GM23338 (cell line): ENCODE data around the gene SLC39A11. TPM values are rescaled to one million over a fixed set of nuclear protein-coding genes. Genes with fewer than 3 reads are reported as not detected.

ENCODE experiments used
- ATAC-seq: fragments of 200-7000 bp; cut with Tn5 transposase; 3 replicates; pipeline ENCODE4 v1.9.1; 2020
- DNase-seq: peaks from one replicate; pipeline ENCODE4 v3.0.0-alpha.2; 2015; ENCODE audit warnings: low spot score
- H2AFZ ChIP-seq: fragments of 200-600 bp; sonication (generic); 2 replicates; pipeline ENCODE4 v1.8.0; 2016; ENCODE audit warnings: antibody characterized with exemption, mild to moderate bottlenecking, moderate library complexity
- H3F3A ChIP-seq: fragments of 200-600 bp; sonication (generic); replicated peaks from 2 replicates; pipeline ENCODE4 v1.8.0; 2017; ENCODE audit warnings: antibody characterized with exemption, mixed run types, low read depth
- H3K27ac ChIP-seq: fragments of 200-600 bp; sonication (generic); 2 replicates; pipeline ENCODE4 v1.6.1; 2016; ENCODE audit warnings: low read depth
- H3K27me3 ChIP-seq: fragments of 200-600 bp; sonication (generic); 2 replicates; pipeline ENCODE4 v1.8.0; 2016; ENCODE audit warnings: mild to moderate bottlenecking, mixed run types, moderate library complexity; ENCODE audit not compliant: insufficient read depth
- H3K36me3 ChIP-seq: fragments of 200-600 bp; sonication (generic); 2 replicates; pipeline ENCODE4 v1.8.0; 2016; ENCODE audit warnings: mild to moderate bottlenecking; ENCODE audit not compliant: insufficient read depth
- H3K4me1 ChIP-seq: fragments of 200-600 bp; sonication (generic); 2 replicates; pipeline ENCODE4 v1.8.0; 2016; ENCODE audit warnings: mild to moderate bottlenecking, moderate library complexity; ENCODE audit not compliant: insufficient read depth
- H3K4me2 ChIP-seq: fragments of 200-600 bp; sonication (generic); 2 replicates; pipeline ENCODE4 v1.7.1; 2017; ENCODE audit warnings: mixed run types
- H3K4me3 ChIP-seq: fragments of 200-600 bp; sonication (generic); 2 replicates; pipeline ENCODE4 v1.6.1; 2016; ENCODE audit warnings: mixed run types
- H3K79me2 ChIP-seq: fragments of 200-600 bp; sonication (generic); replicated peaks from 2 replicates; pipeline ENCODE4 v1.8.0; 2017; ENCODE audit warnings: mild to moderate bottlenecking; ENCODE audit not compliant: insufficient read depth
- H3K9me2 ChIP-seq: fragments of 200-600 bp; sonication (generic); 2 replicates; pipeline ENCODE4 v1.8.0; 2017; ENCODE audit not compliant: insufficient read depth
- H4K20me1 ChIP-seq: fragments of 200-600 bp; sonication (generic); replicated peaks from 2 replicates; pipeline ENCODE4 v1.8.0; 2017; ENCODE audit warnings: mild to moderate bottlenecking; ENCODE audit not compliant: insufficient read depth
- H3K27ac Mint-ChIP-seq: 2 replicates; pipeline ENCODE4 v1.8.0; 2020; ENCODE audit warnings: inconsistent platforms, mild to moderate bottlenecking, moderate library complexity, mixed read lengths
- H3K27me3 Mint-ChIP-seq: 3 replicates; pipeline ENCODE4 v1.8.0; 2022; ENCODE audit warnings: low read depth, mild to moderate bottlenecking, moderate library complexity, mixed read lengths, inconsistent platforms; ENCODE audit not compliant: insufficient read depth, poor library complexity
- H3K36me3 Mint-ChIP-seq: 3 replicates; pipeline ENCODE4 v1.8.0; 2021; ENCODE audit warnings: low read depth, mild to moderate bottlenecking, inconsistent platforms, moderate library complexity, mixed read lengths
- H3K4me1 Mint-ChIP-seq: 3 replicates; pipeline ENCODE4 v1.8.0; 2020; ENCODE audit warnings: mild to moderate bottlenecking, inconsistent platforms, mixed read lengths
- H3K4me3 Mint-ChIP-seq: 3 replicates; pipeline ENCODE4 v1.8.0; 2021; ENCODE audit warnings: moderate library complexity, mild to moderate bottlenecking, inconsistent platforms, mixed read lengths
- H3K9me3 Mint-ChIP-seq: 3 replicates; pipeline ENCODE4 v1.8.0; 2020; ENCODE audit warnings: moderate library complexity, mild to moderate bottlenecking, inconsistent platforms, mixed read lengths
- CREB1 ChIP-seq: fragments of 250-450 bp; sonication (Bioruptor Pico); IDR thresholded peaks from 2 replicates; pipeline ENCODE4 v1.5.0; 2020; ENCODE audit warnings: low read depth, mild to moderate bottlenecking, moderate library complexity
- EZH2phosphoT487 ChIP-seq: fragments of 200-600 bp; sonication (generic); IDR thresholded peaks from one replicate; pipeline ENCODE4 v1.8.1; 2018; ENCODE audit warnings: antibody characterized with exemption; ENCODE audit not compliant: unreplicated experiment
- JUNB ChIP-seq: IDR thresholded peaks from one replicate; pipeline ENCODE4 v1.6.1; 2016; ENCODE audit warnings: antibody characterized with exemption; ENCODE audit not compliant: unreplicated experiment
- NANOG ChIP-seq: IDR thresholded peaks from 2 replicates; pipeline ENCODE4 v1.6.1; 2016; ENCODE audit warnings: antibody characterized with exemption, borderline replicate concordance
- ZNF114 ChIP-seq: fragments of 250-450 bp; sonication (Bioruptor Pico); IDR thresholded peaks from 2 replicates; pipeline ENCODE4 v1.5.0; 2020; ENCODE audit warnings: mild to moderate bottlenecking, moderate library complexity
- polyA plus RNA-seq: library from polyadenylated mRNA; unstranded; fragments of >200 nt; fragmentation: Nextera tagmentation; extraction: Ambion mirVana; gene quantifications from 2 replicates; pipeline ENCODE4 v1.2.1, GENCODE V29; 2016
- total RNA-seq: library from RNA; depleted of rRNA; stranded (reverse); fragments of >200 nt; shearing (Covaris generic); gene quantifications from 2 replicates; pipeline ENCODE4 v1.2.3, GENCODE V29; 2014
- TF ChIP-seq, protein P1 (sequence below): IDR thresholded peaks from 2 replicates; pipeline ENCODE4 v1.6.1; 2016; ENCODE audit warnings: antibody characterized with exemption
- TF ChIP-seq, protein P2 (sequence below): IDR thresholded peaks from one replicate; pipeline ENCODE4 v1.6.1; 2018; ENCODE audit warnings: antibody characterized with exemption; ENCODE audit not compliant: unreplicated experiment
- TF ChIP-seq, protein P3 (sequence below), 2 experiments: fragments of 200-600 bp in 1 of 2; sonication (generic) in 1 of 2; conservative IDR thresholded peaks; 2 replicates each; pipeline versions ENCODE4 v1.5.1 to v1.6.1; 2016 to 2017; ENCODE audit warnings: antibody characterized with exemption in 2 of 2, low read depth in 2 of 2, mild to moderate bottlenecking in 2 of 2, moderate library complexity in 1 of 2

Gene SLC39A11
- total and polyA plus RNA-seq, 2 experiments from 2014 or later: 10.8 to 18.1 TPM

DNA sequence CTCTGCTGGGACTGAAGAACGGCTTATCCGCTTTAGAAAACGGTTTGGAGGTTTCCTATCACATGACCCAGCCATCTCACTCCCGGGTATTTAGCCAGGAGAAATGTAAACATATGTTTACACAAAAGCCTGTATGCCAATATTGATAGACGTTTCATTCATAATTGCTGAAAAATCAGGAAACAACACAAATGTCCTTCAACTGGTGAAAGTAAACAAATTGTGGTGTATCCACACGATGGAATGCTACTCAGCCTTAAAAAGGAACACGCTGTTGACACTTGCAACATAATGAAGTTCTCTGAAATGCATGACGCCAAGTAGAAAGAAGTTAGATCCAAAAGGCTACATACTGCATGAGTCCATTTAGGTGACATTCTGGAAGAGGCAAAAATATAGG lies 157.6 kb downstream of the SLC39A11 start (continued):
- TF ChIP-seq, protein P1, sequence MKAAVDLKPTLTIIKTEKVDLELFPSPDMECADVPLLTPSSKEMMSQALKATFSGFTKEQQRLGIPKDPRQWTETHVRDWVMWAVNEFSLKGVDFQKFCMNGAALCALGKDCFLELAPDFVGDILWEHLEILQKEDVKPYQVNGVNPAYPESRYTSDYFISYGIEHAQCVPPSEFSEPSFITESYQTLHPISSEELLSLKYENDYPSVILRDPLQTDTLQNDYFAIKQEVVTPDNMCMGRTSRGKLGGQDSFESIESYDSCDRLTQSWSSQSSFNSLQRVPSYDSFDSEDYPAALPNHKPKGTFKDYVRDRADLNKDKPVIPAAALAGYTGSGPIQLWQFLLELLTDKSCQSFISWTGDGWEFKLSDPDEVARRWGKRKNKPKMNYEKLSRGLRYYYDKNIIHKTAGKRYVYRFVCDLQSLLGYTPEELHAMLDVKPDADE: no peak
- TF ChIP-seq, protein P2, sequence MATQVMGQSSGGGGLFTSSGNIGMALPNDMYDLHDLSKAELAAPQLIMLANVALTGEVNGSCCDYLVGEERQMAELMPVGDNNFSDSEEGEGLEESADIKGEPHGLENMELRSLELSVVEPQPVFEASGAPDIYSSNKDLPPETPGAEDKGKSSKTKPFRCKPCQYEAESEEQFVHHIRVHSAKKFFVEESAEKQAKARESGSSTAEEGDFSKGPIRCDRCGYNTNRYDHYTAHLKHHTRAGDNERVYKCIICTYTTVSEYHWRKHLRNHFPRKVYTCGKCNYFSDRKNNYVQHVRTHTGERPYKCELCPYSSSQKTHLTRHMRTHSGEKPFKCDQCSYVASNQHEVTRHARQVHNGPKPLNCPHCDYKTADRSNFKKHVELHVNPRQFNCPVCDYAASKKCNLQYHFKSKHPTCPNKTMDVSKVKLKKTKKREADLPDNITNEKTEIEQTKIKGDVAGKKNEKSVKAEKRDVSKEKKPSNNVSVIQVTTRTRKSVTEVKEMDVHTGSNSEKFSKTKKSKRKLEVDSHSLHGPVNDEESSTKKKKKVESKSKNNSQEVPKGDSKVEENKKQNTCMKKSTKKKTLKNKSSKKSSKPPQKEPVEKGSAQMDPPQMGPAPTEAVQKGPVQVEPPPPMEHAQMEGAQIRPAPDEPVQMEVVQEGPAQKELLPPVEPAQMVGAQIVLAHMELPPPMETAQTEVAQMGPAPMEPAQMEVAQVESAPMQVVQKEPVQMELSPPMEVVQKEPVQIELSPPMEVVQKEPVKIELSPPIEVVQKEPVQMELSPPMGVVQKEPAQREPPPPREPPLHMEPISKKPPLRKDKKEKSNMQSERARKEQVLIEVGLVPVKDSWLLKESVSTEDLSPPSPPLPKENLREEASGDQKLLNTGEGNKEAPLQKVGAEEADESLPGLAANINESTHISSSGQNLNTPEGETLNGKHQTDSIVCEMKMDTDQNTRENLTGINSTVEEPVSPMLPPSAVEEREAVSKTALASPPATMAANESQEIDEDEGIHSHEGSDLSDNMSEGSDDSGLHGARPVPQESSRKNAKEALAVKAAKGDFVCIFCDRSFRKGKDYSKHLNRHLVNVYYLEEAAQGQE: no peak
- no peak for TF ChIP-seq CREB1 (CRISPR knock-in tag)
- no peak for TF ChIP-seq NANOG
- TF ChIP-seq, protein P3, sequence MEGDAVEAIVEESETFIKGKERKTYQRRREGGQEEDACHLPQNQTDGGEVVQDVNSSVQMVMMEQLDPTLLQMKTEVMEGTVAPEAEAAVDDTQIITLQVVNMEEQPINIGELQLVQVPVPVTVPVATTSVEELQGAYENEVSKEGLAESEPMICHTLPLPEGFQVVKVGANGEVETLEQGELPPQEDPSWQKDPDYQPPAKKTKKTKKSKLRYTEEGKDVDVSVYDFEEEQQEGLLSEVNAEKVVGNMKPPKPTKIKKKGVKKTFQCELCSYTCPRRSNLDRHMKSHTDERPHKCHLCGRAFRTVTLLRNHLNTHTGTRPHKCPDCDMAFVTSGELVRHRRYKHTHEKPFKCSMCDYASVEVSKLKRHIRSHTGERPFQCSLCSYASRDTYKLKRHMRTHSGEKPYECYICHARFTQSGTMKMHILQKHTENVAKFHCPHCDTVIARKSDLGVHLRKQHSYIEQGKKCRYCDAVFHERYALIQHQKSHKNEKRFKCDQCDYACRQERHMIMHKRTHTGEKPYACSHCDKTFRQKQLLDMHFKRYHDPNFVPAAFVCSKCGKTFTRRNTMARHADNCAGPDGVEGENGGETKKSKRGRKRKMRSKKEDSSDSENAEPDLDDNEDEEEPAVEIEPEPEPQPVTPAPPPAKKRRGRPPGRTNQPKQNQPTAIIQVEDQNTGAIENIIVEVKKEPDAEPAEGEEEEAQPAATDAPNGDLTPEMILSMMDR (conservative IDR thresholded peaks at IDR 0.05; ENCODE audit: low read depth in 2 of 2): no peak

GRCh38 chr17:72931635-72932034 lies 160.9 kb downstream of the SLC39A11 start:
- Mint-ChIP-seq H3K4me1 (no peaks in the 10 kb centered on the region), H3K9me3 (no peaks in the 10 kb centered on the region), H3K36me3 (0 out of 3 replicates have a peak, but pooled peaks cover 3% of the 10 kb centered on the region), H3K4me3 (no peak overlapping the region), H3K27ac (no peak overlapping the region), H3K27me3 (peaks cover 1% of the 10 kb centered on the region)
- DNase-seq (no peak), ATAC-seq (no peak)
- Histone ChIP-seq H3K36me3 (no peaks in the 10 kb centered on the region), H4K20me1 (no peaks in the 10 kb centered on the region), H3K79me2 (no peaks in the 10 kb centered on the region), H3K27me3 (no peaks in the 10 kb centered on the region), H3K4me3 (no peak overlapping the region), H2AFZ (no peak overlapping the region), H3K4me2 (no peak overlapping the region), H3F3A (no peaks in the 10 kb centered on the region), H3K4me1 (no peaks in the 10 kb centered on the region), H3K9me2 (no peaks in the 10 kb centered on the region), H3K27ac (no peak overlapping the region)
- TF ChIP-seq EZH2phosphoT487 (no peak), CREB1 (CRISPR knock-in tag) (no peak), ZNF114 (CRISPR knock-in tag) (no peak), JUNB (no peak)
- TF ChIP-seq, protein P3 (conservative IDR thresholded peaks at IDR 0.05; ENCODE audit: low read depth in 2 of 2): no peak
- TF ChIP-seq, protein P2: no peak
